ENCODE results near the gene FLT3.

Gene FLT3

GRCh38 chr13:27976362-27977091 is 123.8 kb downstream of the FLT3 start:
- Histone ChIP-seq H3K4me2 (ENCODE audit: low read length) (no peak overlapping the region), H2AFZ (ENCODE audit: low read depth, low read length) (no peak overlapping the region), H3K4me3 (ENCODE audit: low read length) (no peak overlapping the region), H3K36me3 (replicated peaks; ENCODE audit: low read depth, low read length) (no peaks in the 10 kb centered on the region), H4K20me1 (ENCODE audit: insufficient read depth, low read length) (no peaks in the 10 kb centered on the region), H3K9ac (ENCODE audit: low read length) (no peak overlapping the region), H3K9me3 (ENCODE audit: insufficient read depth, low read length) (no peaks in the 10 kb centered on the region), H3K27me3 (ENCODE audit: low read depth, low read length) (peaks cover 5% of the 10 kb centered on the region), H3K79me2 (ENCODE audit: low read length) (no peaks in the 10 kb centered on the region), H3K27ac (ENCODE audit: low read length) (no peak overlapping the region), H3K4me1 (ENCODE audit: low read length) (no peaks in the 10 kb centered on the region)
- TF ChIP-seq EZH2phosphoT487 (IDR thresholded peaks at IDR 0.05; ENCODE audit: low read depth) (no peak), CTCF (IDR thresholded peaks at IDR 0.05; ENCODE audit: low read depth, low read length) (no peak)

DNA sequence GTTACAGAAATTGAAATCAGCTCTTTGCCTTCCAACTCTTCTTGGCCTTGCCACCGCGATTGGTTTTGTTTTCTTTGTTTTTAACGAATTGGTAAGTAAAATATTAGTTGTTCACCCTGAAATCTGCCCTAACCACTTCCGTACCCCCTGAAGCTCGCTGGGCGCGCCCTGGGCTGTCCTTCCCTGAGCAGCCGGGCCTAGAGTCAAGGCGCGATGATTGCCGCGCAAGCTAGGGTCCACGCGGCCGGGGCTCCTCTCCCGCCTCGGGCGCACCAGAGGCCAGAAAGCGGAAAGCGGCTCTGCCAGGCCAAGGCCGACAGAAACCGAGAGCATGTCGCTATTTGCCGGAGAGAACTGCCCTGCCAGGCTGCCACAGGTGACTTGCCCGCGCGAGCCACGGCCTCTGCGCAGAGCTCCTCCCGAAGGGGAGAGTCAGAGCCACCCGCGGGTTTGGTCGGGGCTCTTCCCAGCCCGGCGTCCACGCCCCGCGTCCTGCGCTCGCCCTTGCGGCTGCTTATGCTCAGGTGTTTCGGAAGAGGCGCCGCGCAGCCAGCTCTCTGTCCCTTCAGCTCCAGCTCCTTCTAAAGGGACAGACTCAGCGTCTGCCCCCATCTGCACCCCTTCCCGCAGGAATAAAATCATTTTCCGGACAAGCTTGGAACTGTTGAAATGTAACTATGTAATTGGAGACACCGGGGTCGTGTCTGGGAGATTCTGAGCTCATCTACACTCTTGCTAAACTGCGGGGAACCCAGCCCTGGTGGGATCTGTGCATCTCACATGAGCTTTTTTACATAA is 124.6 kb downstream of the FLT3 start:
- Histone ChIP-seq H3K79me2 (ENCODE audit: low read length) (no peaks in the 10 kb centered on the region), H3K4me3 (ENCODE audit: low read length) (no peak overlapping the region), H3K9ac (ENCODE audit: low read length) (no peak overlapping the region), H3K36me3 (replicated peaks; ENCODE audit: low read depth, low read length) (no peaks in the 10 kb centered on the region), H3K27ac (ENCODE audit: low read length) (no peak overlapping the region), H2AFZ (ENCODE audit: low read depth, low read length) (no peak overlapping the region), H3K4me1 (ENCODE audit: low read length) (no peaks in the 10 kb centered on the region), H3K27me3 (ENCODE audit: low read depth, low read length) (no peaks in the 10 kb centered on the region), H4K20me1 (ENCODE audit: insufficient read depth, low read length) (no peaks in the 10 kb centered on the region), H3K4me2 (ENCODE audit: low read length) (no peak overlapping the region), H3K9me3 (ENCODE audit: insufficient read depth, low read length) (no peaks in the 10 kb centered on the region)
- no peak for TF ChIP-seq CTCF (IDR thresholded peaks at IDR 0.05; ENCODE audit: low read depth, low read length)
- no peak for TF ChIP-seq EZH2phosphoT487 (IDR thresholded peaks at IDR 0.05; ENCODE audit: low read depth)

DNA sequence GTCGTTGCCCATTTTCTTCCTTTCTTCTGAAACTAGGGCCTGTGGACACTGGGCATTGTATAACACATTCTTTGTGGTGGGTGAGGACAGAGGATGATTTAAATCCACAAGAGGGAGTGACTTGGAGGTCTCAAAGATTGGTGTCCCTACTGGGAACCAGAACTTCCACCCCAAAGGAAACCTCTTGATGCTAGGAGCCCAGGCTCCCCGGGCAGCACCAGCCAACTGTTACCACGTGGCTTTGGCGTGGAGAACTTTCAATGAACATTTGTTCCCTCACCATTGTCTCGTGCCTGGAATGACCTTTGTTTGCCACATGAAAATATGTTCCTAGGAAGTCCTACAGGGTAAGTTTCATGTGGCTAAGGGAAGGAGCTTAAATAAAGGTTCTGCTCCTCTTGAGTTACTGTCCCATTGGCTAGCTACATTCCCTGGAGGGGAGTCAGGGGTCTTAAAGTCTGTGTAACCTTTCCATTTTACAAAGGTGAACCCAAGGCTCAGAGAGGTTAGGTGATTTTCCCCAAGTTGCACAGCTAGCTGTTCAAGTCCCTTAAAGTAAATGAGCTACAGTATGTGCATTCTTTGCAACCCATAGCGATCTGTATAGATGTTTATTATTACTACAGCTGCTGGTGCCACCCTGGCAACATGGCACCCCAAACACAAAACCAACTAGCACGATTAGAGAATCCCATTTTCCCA is 126.3 kb downstream of the FLT3 start:
- Histone ChIP-seq H3K4me1 (ENCODE audit: low read length) (no peaks in the 10 kb centered on the region), H3K36me3 (replicated peaks; ENCODE audit: low read depth, low read length) (no peaks in the 10 kb centered on the region), H4K20me1 (ENCODE audit: insufficient read depth, low read length) (no peaks in the 10 kb centered on the region), H3K9me3 (ENCODE audit: insufficient read depth, low read length) (no peaks in the 10 kb centered on the region), H3K27me3 (ENCODE audit: low read depth, low read length) (no peaks in the 10 kb centered on the region), H3K4me3 (ENCODE audit: low read length) (no peak overlapping the region), H2AFZ (ENCODE audit: low read depth, low read length) (no peak overlapping the region), H3K4me2 (ENCODE audit: low read length) (no peak overlapping the region), H3K27ac (ENCODE audit: low read length) (no peak overlapping the region), H3K9ac (ENCODE audit: low read length) (no peak overlapping the region), H3K79me2 (ENCODE audit: low read length) (no peaks in the 10 kb centered on the region)
- TF ChIP-seq EZH2phosphoT487 (IDR thresholded peaks at IDR 0.05; ENCODE audit: low read depth) (no peak), CTCF (IDR thresholded peaks at IDR 0.05; ENCODE audit: low read depth, low read length) (no peak)

DNA sequence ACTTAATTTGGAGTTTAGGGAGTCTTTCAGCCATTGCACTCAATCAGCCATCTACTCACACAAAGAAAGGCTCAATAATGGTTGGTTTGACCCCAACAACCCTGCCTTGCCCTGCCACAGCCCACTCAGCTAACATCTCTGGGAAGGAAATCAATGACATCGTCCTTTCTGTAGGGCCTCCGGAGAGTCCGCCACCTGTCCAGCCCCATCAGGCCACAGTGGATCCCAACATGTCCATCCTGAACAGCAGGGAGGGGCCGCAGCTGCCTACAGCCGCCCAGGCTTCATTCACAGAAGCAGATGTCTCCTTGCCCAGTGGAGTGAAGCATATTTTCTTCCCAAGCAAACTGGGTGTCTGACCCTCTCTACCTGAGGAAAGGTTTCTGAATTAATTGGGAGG is 127.1 kb downstream of the FLT3 start:
- H3K27ac ChIP-seq (ENCODE audit: low read length) = no peak overlapping the region
- H3K36me3 ChIP-seq (replicated peaks; ENCODE audit: low read depth, low read length) = no peaks in the 10 kb centered on the region
- no peaks in the 10 kb centered on the region for H3K27me3 ChIP-seq (ENCODE audit: low read depth, low read length)
- no peaks in the 10 kb centered on the region for H3K79me2 ChIP-seq (ENCODE audit: low read length)
- H3K9me3 ChIP-seq (ENCODE audit: insufficient read depth, low read length) = no peaks in the 10 kb centered on the region
- H4K20me1 ChIP-seq (ENCODE audit: insufficient read depth, low read length) = no peaks in the 10 kb centered on the region
- H3K9ac ChIP-seq (ENCODE audit: low read length) = no peak overlapping the region
- H3K4me1 ChIP-seq (ENCODE audit: low read length) = no peaks in the 10 kb centered on the region
- H3K4me2 ChIP-seq (ENCODE audit: low read length) = no peak overlapping the region
- H3K4me3 ChIP-seq (ENCODE audit: low read length) = no peak overlapping the region
- no peak overlapping the region for H2AFZ ChIP-seq (ENCODE audit: low read depth, low read length)
- TF ChIP-seq EZH2phosphoT487 (IDR thresholded peaks at IDR 0.05; ENCODE audit: low read depth) = no peak
- TF ChIP-seq CTCF (IDR thresholded peaks at IDR 0.05; ENCODE audit: low read depth, low read length) = no peak

Data from OCI-LY3 (cell line).